Stimulated activated naive CD4-positive, alpha-beta T cell (primary cell): ENCODE data around the gene KCNMA1.

Experiments used
- DNase-seq, 6 experiments: peaks; one replicate each; lab custom pipeline; 2025; lab: John Stamatoyannopoulos, UW

Gene KCNMA1

DNA sequence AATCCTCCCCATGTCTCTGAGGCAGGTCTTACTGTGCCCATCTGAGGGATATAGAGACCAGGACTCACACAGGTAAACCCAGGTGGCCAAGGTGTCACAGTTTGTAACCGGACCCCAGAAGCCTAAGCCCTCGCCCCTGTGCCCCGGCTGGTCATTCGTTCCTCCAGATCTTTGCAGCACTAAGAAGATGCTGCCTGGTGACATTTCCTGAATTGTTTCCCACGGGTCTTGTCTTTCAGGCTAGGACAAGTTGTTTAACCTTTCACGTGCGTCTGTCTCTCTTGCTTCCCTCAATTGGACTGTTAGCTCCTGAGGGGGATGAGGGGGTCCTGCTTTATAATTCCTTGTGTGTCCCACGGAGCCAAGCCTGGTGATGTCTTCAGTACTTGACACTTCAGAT is 158.0 kb downstream of the KCNMA1 start:
- no peak for DNase-seq

DNA sequence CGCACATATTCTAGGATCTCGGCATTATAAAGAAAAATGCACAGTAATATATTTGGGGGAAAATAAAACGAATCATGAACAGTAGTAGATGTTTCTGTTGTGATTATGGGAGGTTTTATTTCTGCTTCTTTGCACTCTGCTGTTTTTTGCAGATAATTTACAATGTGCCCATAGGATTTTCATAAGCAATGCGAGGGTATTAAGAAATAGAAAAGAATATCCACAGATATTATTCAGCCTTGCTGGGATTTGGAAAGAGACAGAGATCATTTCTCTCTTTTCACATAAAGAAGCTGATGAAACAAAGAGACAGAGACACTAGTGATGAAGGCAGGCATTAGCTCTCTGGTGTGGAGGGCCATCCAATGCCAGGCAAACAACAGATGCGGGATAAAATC is 158.6 kb downstream of the KCNMA1 start:
- no peak for DNase-seq

DNA sequence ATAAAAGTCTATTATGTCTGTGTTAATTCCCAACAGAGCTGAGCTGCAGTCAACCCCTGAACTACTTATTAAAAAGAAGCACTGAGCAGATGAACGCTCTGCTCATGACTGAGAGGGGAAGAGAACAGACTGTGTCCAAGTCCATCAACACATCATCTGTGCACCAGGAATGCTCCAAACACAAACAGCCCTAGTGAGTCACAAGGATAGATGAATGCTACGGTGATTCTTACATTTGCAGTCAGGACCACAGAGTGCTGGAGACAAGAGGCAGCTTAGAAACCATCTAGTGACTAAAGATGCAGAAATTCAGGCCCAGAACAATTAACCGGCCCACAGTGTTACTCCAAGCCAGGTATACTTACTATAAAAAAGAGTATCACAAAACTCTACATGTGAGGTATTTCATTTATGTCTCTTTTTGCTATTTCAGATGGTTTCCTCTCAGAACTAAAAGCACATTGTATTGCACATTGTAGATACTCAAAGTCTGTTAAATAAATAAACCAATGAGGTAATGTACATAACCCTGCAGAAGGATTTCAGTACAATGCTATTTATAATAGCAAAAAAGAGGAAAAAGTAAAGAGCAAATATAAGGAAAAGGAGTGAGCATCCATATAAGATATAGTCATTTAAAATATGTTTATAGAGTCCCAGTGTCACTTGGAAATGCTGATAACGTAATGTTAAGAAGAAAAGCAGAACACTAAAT is 159.2 kb downstream of the KCNMA1 start:
- DNase-seq, result no peak

DNA sequence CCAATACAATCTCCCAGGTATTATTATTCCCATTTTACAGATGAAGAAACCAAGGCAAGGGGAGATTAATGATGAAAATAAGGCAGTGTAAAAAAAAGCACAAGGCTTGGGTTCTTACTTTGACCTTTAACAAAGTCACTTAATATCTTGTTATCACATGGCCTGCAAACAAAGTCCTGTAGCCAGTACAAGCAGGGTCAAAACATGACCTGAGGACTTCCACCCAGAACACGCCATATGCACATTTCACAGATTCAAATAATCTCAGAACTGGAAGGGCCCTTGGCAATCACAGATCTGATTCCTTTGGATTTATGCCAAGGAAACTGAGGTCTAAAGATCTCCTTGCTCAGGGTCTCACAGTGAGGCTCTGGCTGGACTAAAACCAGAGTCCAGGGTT is 162.1 kb downstream of the KCNMA1 start:
- DNase-seq, result no peak

DNA sequence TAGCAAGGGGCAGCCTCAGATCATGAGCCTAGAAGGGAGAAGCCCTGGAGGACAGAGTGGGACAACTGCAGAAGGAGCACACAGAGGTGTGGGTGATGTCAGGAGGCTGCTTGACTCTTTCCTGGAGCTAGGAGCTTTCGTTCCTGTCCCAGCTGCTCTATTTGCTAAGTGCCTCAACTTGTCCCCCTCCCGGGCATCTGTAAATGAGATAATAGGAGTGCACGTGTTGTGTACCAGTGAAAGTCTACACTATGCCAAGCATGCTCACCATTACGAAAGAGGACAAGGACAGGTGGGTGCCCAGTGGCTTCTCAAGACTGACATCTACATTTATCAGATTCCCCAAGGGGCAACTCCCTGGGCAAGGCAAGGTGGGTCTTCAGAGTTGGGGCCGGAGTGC is 162.7 kb downstream of the KCNMA1 start:
- DNase-seq, result no peak

DNA sequence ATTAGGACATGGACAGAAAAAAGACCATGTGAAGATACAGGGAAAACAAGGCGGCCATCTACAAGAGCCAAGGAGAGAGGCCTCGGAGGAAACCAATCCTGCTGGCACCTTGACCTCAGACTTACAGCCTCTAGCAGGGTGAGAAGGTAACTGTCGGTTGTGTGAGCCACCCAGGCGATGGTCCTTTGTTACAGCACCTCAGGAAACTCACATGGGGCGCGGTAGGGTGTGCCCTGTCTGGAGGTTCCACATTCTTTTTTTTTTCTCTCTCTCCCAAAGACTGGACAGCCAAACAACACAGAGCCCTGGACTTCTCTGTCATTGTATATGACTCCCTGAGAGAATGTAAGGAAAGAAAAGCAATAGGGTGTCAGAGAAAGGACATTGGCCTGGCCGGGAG is 163.2 kb downstream of the KCNMA1 start:
- DNase-seq, result no peak

DNA sequence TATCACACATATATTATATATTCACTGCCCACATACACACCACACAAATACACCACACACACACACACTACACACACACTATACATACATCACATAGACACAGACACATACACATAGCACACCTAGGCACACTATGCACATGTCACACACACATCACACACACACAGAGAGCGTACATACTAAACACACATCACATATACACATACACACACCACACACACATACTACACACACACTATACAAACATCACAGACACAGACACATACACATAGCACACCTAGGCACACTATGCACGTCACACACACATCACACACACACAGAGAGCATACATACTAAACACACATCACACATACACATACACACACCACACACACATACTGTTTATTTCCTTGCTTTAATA is 165.5 kb downstream of the KCNMA1 start:
- no peak for DNase-seq

DNA sequence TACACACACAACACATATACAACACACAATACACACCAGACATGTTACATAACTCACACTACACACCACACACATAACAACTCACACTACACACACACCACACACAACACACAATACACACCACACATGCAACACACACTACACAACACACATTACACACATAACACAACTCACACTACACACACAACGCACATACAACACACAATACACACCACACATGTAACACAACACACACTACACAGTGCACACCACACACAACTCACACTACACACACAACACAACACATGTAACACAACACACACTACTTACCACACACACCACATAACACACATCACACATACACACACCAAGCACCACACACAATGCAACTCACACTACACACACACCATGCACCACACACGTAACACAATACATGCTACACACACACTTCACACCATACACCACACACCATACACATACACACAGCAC is 166.5 kb downstream of the KCNMA1 start:
- DNase-seq, result no peak

DNA sequence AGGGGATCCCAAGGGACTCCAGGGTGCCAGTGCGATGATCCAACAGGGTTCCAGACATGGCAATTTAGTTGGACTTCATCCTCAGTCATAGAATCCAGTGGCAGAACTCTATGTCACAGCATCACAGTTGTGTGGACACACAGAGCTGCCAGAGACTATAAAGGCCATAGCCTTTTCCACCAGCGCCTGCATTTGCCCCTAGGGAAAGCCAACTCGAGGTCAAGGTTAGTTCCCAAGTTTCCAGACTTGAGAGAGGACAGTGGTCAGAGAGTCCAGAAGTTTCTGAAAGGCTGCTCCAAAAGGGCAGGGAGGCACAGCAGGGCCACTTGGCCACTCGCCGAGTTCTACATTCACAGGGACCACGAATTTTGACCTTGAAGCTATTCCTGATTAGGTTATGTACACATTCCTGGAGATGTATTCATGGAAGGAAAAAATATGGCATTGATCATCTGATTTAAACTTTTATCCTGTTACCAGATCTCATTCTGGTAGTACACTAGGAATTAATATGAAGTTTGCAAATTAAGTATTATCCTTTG is 170.1 kb downstream of the KCNMA1 start:
- no peak for DNase-seq

DNA sequence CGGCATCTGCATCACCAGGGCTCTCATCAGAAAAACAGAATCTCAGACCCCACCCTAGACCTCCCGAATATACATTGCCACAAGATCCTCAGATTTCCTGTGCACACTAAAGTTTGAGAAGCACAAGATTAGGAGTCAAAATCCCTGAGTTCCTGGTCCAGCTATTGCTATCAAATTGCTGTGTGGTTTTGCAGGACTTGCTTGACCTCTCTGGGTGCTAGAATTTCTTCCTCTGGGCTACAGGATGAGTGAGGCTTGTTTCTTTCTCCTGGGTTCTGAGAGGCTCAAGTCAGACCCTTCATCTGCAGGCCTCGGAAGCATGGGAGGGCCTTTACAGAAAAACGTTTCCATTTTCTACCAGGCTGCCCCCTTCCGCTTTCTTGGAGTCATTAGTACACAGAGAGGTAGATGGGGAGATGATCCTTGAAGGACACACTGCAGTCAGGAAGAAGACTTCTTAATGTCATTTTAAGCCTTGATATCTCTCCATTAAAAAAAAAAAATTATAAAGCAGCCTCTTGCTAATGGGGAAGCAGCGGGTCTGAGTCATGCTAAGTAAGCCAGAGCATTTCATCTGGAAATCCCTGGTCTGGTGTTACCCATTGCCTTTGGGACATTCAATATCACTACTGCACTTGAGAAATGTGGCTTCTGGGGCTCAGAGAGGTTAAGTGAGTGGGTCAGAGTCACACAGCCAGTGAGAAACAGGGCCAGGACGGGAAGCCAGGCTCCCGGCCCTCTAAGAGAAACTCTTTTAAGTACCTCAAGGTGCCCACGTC is 173.5 kb downstream of the KCNMA1 start:
- no peak for DNase-seq

DNA sequence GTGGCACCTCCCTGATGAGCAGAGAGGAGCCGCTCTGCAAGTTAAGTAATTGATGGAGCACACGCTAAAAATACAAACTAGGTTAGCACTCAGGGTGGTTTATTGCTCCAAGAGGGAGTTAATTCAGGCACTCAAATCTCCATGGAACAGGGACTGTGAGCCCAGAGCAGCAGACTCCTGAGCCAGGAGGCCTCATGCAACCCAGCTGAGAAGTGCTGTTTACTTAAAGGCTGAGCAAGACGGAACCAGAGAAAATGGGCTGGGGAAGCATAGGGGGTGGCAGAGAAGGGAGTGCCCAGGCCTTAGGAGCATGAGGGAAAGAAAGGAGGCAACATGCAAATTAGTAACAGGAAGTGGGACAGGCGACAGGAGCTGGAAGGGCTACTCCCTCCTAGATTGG is 174.1 kb downstream of the KCNMA1 start:
- no peak for DNase-seq

DNA sequence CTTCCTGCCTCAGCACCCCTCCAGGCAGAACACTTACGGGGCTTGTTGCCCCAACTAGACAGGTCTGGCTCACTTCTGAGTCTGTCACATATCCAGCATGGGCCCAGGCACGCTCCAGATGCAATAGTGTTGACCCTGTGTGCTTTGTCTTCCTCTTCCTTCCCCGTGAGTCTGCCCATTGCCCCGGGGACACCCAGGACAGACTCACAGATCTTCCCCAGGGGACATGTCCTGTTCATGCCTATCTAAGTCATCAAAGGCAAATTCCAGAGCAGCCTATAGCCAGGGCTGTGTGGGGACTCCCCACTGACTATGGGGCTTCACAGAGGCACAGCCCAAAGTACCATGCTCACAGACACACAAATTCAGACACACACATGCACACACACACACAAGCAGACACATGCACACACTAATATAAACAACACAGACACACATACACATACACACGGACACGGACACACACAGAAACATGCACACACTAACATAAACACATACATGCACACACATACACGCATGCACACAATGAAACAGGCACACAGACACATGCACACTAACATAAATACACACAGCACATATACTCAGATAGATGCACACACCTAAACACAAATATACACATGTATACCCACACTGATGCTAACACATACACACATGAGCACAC is 175.8 kb downstream of the KCNMA1 start:
- DNase-seq, result no peak

DNA sequence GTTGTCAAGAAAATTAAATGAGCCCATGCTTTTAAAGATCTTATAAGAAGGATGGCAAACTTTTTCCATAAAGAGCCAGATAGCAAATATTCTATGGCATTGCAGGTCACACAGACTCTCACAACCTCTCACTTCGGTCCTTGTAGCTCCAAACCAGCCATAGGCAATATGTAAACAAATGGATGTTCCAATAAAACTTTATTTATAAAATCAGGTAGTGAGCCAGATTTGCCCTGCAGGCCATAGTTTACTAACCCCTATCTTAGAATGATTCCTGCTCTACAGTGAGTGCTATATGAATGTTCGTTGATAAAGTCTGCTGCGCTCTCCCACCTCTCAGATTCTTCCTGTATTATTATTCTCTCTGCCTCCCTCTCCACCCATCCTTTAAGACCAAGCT is 177.7 kb downstream of the KCNMA1 start:
- no peak for DNase-seq

DNA sequence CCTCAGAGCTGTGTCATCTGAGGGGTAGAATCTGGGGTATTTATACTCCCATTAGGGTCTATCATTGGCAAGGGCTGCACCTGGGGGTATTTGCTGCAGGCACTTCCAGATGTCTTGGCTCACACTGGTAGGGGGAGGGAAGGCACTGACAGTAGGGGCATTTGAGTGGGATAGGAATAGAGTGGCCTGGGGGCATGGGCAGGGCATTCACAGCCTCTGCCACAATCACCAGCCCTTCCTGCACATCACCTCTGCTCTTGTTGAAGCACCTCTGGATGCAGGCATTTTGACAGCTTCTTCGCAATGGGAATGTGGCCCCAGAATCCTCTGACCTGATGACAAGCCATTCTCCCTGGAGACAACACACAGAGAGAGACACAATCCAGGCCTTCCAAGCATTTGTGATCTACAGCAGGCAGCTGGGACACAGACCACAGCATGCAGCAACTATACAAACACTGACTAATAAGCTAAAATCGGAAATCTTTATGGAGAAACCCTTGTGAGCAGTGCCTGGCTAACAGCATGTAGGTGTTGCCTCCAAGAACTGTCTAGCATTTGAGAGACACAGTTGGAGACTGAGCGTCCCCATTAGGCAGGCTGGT is 178.5 kb downstream of the KCNMA1 start:
- no peak for DNase-seq

DNA sequence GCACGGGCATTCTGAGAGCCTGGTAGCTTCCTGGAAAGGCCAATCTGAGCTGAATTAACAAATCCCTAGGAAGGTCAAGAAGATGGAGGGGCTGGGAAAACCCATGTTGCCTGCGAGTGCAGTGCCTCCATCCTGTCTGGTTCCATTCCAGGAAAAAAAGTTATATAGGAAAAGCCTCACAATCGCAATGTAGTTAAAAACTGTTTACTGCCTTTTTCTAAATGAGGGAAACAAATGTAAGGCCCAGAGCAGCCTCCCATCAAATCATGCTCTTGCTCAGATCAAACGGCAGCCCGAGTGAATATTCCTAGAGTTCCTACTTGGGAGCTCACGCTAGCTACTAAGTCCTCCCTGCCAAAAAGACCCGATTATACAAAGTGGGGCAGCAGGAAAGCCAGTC is 179.9 kb downstream of the KCNMA1 start:
- DNase-seq, result no peak

DNA sequence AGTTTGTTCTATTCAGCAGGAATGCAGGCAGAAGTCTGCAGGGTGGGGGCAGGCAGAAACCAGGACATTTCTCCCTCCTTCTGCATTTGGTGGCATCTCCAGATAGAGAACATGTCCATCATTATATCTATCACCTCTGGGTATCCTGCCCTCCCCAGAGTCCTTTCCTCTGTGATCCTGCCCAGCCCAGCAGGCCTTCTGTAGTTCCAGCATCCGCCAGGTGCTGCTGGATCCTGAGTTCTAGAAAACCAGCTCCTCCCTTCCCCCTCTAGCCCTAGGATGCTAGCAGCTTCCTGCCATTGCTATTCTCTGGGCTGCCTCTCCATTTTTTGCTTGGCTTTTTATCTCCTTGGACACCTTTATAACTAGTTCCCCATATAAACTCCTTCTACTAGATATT is 180.3 kb downstream of the KCNMA1 start:
- no peak for DNase-seq

DNA sequence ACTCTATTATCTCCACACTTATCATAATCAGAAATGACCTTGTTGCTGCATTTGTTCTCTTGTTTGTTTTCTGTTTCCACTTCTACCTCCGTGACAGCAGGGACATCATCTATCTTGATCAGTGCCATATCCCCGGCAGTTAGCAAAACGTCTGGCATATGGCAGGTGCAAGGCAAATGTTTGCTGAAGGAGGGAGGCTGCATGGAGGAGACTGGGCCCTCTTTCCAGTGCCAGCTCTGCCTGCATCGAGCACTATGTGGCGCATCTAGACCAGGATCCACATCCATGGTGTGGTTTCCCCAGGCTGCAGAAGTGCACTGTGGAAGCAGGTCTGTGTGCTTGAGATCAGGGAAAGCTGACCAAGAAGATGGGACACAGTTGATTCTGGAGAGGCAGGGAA is 181.2 kb downstream of the KCNMA1 start:
- no peak for DNase-seq

DNA sequence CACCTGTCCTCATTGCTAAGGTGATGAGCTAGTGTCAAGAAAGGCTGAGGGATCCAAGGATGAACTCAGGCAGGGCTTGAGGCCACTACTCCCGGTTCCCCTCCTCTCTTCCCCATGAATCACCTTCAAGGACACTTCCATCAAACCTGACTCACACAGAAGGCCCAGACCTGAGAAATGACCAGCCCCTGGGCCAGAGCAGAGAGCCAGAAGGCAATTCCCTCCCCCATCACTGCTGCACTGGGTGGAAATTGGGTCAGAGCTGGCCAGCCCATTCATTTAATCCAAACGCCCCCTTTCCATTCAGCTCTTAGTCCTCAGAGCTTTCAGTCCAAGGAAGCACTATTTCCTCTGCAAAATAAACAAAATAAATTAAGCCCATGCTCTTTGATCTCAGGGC is 182.0 kb downstream of the KCNMA1 start:
- no peak for DNase-seq

DNA sequence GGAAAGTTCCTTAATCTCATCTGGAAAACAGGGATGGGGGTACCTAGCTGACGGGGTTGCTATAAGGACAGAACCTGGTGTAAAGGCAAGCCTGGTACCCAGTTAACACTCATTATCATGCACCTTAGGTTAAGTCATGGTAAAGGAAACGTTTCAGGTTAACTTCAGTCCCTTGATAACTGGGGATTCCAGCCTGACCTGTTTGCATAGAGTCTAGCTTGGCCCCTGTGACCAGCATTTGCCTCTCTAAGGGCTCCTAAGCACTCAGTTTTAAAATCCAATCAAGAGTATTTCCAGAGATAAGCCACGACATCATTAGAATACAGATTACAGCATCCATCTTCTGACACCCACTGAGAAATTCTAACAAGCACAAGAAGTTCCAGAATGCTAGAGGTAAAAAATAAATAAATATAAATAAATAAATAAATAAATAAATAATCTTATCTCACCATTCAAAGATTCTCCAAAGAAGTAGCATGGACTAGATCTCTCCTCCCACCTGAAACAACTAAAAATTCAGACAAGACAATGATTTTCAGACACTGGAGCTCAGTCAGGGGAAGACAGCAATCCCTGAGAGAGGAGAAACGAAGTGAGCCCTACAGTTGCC is 184.6 kb downstream of the KCNMA1 start:
- DNase-seq, result no peak

DNA sequence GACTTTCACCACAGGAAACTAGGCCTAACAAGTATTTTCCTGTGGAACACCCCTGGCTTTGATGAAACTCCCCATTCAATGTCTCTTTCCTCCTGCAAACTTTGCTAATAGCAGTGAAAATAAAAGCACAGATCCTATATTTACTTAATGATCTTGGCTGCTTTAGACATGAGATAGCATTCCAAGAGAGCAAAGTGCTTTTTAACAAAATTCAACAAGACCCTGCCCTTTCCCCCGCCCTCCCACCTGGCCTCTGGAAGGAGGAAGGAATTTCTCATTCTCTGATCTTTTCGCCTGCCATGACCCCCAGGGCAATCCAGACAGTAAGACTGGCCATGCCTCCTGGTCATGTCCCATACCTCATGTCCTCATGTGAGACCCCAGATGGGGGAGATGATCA is 185.7 kb downstream of the KCNMA1 start:
- DNase-seq, result no peak

DNA sequence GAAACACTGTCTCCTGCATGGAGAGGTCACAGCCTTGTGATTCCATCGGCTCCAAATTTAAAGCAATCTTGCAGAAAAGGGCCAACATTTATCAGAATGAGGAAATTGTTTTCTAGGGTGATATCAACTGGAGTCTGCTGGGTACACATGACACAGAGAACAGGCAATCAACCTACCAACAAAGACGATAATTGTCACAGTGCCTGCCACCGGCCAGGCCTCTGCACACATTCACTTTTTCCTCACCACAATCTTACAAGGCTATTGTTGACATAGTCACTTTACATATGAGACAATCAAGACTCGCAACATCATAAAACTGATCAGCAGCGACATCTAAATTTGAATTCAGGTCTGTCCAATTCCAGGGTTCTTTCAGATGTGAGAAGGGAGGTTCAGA is 189.4 kb downstream of the KCNMA1 start:
- DNase-seq, result no peak

DNA sequence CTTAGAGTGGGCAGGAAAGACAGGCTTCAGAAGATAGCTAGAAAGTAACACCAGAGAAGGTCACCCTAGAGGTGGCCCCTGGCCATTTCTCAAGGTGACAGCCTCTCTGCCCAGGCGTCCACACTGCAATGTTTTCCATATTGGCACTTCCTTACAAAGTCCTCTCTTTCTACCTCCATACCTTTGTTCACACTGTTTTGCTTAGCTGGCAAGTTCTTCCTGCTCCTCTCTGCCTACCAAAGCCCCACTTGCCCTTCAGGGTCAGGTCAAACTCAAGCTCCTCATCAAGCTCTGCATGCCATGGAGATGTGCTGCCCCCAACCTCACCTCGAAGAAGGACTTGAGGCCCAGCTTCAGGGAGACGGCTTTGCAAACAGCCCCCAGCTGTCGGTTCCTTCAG is 190.9 kb downstream of the KCNMA1 start:
- DNase-seq, result no peak
